SK-N-DZ (cell line): ENCODE data around the gene TMEM51.

Source experiments
- DNase-seq: peaks from one replicate; pipeline ENCODE4 v3.0.0-alpha.2; 2015; ENCODE audit warnings: low spot score

The TMEM51 gene

DNA sequence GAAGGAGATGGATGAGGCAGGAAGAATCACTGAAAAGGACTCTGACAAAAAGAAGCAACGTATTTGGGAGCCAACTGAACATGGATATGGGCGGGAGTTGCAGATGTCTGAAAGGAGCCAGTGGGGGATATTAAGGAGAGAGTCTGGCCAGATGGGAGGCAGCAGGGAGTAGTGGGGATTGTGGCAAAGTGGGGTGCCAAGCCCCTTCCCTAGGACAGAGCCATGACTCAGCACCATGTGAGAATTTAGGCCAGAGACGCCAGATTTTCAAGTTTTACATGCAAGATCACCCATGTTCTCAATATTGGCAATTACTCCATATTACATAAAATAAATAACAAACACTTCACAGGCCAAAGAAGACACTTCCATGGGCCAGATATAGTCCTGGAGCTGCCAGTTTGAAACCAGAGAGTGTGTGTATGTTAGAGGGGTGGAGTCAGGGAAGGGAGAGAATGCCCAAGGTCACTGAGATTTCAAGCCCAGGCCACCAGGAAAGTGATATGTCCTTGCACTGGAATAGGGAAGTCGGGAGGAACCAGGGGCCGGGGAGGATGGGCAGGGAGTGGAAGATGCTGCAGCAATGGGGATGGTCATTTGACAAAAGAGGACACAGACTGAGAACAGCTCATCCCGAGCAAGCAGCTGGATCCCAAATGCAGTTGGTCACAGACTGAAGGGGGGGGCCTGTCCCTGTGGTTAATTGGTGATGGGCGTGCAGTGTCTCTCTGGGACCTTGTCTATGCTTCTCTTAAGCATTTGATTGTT, 23.5 kb downstream of the TMEM51 start:
- no peak for DNase-seq

DNA sequence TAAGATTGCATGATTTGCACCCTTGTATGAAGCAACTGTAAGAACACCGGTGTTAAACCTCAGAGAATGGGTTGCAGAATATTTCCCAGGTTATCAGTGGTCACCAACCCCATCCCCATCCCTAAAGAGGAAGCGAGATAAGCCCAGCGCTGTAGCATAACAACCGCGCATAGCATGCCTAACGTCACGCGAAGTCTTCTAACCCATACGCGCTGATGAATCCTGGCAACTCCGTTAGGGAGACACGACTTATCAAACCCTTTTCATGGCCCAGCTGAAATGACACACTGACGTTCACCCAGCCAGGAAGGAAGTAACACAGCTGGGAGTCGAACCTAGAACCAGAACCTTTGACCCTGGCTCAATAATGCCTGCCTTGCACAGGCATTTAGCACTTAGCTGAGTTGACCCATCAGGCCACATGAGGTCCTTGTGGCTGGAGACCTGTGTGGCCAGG, 24.2 kb downstream of the TMEM51 start:
- no peak for DNase-seq

DNA sequence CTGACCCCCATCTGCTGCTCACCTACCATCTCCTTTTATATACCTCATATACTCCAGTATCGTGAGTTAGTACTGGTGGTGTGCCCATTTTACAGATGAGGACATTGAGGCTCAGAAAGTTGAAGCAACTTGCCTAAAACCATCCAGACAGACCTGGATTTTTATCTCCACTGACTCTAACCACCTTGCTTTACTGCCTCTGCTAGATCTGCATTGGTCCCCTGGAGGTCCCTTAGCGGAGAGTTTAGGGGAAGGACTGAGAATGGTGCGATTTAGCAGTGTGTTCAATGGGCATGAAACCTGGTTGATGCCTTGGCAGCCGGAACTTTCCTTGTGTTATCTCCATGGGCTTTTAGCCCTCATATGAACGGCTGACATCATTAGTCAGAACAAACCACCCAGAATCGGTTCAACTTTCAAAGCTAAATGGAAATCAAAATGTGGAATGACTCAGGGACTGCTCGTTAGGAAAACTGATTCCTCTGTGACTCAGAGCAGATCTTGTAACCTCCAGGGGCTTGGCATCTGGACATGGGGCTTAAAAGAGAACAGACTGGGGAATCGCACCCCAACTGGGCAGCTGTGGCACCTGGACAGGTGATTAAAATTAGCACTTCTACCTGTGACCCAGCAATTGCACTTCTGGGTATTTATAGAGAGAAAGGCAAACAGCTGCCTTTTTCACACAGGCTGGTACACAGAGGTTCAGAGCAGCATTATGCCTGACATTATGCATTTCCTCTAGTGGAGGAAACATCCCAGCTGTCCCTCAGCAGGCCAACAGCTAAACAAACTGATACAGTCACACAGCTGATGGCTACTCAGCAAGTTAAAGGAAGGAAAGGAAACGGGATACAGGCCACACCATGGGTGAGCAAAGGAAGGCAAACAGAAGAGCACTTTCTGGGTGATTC, 25.3 kb downstream of the TMEM51 start:
- DNase-seq: no peak

DNA sequence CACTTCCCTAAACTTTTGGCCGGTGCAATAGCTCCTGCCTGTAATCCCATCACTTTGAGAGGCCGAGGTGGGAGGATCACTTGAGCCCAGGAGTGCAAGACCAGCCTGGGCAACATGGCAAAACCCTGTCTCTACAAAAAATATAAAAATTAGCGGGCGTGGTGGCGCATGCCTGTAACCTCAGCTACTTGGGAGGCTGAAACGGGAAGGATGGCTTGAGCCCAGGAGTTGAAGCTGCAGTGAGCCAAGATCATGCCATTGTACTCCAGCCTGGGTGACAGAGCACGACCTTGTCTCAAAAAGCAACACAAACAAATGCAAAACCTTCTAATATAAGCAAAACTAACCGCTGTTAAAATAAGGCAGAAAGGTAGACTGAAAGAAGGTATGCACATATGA, 25.9 kb downstream of the TMEM51 start:
- DNase-seq: no peak

DNA sequence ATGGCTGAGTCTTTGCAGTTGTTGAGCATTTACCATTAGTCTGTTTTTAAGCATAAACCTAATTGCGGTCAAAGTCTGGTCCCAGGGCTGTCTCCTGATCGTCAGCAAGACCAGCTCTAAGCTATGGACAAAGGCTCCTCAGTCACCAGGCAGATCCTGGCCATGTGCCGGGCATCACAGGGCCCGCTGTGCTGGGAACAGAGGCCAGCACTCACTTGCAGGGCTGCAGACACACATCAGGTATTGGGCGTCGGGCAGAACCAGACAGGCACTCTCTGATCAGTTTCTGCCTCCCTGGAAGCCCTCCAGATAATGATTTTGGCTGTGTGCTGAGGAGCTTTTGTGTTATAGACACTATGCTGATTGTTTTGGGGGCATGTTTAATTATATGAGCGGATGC, 26.6 kb downstream of the TMEM51 start:
- no peak for DNase-seq

DNA sequence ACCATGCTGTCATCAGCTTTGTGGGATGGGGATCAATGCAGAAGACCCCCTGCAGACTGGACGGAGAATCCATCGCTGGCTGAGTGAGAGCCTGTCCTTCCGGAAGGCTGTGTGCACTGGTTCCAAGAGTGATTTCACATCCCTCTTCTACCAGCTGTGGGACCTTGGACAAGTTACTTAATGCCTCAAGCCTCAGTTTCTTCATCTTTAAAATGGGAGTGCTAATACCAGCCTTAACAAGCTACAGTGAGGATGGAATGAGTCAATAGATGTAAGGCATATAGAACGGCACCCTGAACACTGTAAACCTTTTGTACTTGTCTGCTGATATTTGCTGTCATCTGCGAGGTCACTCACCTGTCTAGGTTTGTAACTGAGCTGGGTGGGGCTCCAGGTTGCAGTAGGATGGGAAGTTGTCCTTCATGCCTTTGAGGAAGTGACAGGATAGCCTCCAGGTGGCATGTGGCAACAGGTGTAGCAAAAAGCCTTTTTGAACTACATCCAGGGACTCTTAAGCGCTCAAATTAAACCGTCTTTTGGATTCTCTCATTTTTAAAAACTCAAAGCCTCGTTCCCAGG, 27.5 kb downstream of the TMEM51 start:
- no peak for DNase-seq

DNA sequence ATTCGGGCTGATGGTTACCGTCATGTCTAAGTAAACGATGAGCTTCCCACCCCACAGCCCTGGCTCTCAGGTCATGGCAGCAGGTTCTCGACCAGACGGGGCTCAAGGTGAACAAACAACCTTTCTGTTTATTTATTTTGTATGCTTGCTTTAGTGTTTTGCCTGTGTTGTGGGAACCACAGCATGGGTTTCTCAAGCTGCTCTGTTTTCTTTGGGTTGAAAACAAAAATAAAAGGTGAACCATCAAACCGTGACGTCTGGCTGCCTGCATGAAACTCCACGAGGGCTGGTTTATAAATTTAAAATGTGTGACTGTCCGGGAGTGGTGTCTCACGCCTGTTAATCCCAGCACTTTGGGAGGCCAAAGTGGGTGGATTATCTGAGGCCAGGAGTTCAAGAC, 28.0 kb downstream of the TMEM51 start:
- no peak for DNase-seq

DNA sequence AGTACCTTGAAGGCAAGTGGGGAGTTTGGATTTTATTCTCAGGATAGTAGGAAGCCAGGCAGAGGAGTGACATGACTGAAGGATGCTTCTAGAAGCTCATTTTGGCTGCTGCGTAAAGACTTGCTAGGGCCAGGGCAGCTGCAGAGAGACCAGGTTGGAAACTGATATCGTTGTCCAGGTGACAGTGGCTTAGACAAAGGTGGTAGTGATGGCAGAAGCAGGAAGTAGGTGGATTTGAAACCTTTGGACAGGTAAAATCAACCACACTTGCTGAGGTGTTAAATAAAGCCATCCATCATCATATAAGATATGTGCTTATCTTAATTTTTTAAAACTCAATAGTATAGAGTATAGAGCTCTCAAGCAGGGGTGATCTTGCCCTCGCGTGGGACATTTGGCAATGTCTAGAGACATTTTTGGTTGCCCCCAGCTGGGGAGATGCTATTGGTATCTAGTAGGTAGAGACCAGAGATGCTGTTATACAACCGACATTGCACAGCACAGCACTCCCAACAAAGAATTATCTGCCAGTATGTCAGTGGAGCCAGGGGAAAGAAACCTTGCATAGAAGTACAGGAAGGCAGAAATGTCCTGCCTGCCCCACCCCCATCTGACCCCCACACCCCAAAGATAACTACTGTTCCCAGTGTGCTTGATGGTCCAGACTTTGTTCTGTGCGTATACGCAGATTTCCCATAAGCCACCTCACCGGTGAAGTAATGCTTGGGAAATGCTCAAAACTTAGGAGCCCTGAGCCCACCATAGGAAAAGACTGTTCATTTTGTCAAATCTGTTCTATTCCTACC, 31.1 kb downstream of the TMEM51 start:
- DNase-seq: no peak

DNA sequence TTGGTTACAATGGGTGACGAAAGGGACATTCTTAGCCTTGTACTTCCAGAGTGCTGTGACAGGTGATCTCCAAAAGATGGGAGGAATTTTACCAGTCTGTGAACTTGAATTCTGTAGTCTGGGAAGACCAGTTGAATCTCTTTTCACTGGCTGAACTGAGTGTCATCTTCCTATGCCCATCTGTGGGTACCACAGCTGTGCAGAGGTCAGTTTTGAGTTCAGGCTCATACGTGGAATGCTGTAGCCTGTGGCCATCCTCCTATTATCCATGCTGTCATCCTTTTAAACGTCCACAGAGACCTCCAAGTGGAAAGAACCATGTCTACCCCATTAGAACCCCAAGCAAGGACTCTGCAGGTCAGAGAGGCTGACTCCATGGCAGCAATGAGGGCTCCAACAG, 32.1 kb downstream of the TMEM51 start:
- DNase-seq: no peak

DNA sequence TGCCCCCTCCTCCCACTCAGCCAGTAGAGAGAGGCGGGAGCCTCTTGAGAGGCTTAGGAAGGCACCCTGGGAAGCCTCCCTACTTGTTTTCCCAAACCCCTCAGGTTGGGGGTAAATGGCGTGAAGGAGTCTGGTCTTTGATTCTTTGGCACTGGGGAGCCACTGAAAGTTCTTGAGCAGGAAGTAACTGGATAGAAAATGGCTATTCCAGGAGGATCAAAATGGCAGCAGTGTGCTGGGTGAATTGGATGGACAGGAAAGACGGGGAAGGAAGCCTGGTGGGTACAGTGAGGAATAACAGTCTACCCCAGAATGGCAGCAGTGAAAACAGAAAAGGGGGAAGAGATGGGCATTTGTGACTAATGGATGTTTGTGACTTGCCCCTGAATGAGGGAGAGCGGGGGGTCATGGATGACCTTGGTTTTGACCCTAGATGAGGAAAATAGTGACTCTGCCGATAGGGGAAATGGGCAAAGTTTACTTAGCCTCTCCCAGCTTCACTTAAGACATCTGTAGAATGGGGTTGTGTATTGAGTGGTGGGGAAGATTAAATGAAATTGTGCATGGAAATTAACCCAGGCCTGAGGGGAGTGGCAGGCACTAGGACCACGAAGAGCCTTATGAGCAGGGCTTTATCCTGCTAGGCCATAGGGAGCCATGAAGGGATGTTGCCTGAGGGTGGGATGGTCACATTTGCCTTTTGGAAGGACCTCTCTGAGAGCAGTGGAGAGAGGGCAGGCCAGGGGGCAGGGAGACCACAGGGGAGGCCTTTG, 32.7 kb downstream of the TMEM51 start:
- DNase-seq: no peak

DNA sequence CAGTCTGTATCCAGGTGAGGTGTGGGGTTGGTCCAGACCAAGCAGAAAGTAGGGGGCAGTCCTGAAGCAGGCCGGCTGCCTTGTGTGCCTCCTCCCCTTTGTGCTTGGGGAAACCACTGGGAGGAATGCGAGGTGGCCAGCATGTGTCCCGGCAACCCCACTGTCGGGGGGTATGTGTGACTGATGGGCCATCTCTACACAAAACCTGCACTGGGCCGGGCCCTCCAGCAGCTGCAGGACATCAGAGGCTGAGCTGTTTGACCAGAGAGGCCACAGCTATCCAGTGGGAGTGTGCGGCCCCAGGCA, 33.3 kb downstream of the TMEM51 start:
- no peak for DNase-seq

DNA sequence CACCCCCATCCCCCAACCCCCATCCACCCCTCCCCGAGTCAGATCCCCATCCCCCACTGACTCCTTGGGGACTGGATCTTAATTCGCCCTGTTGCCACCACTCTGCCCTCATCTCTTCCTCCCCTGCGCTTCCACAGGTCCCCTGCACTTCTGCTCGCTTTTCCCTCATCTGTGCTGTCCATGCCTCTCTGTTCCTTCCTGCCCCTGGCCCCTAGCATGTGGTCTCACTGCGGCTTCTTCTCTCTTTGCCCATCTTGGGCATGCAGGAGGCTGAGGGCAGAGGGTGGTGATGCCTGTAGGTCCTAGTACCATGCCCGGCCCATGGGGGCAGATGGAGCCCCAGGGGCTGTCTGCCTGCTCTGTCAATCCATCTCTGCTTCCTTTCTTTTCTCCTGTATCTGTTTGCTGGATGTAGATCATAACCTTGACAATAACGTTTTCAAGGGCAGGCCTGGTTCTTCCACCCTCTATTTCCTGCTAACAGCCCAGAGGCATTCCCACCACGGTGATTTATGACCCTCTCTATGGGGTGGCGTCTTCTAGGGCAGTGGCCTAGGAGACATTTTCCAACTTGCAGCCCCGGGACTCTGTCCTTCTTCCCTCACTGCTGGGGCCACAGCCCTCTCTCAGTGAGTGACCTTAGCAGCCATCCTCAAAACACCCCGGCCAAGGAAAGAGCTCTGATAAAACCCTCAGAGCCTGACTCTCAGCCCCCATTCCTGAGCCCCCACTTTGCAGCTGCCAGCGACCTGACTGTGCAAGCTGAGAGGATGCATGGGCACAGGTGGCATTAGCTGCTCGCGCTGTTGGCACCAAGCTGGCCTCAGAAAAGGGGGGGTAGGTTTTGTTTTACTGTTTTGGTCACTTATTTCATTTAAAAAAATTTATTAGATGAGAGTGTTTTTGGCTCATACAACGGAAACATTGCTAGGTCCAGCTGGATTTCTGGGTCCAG, 33.9 kb downstream of the TMEM51 start:
- DNase-seq: no peak

DNA sequence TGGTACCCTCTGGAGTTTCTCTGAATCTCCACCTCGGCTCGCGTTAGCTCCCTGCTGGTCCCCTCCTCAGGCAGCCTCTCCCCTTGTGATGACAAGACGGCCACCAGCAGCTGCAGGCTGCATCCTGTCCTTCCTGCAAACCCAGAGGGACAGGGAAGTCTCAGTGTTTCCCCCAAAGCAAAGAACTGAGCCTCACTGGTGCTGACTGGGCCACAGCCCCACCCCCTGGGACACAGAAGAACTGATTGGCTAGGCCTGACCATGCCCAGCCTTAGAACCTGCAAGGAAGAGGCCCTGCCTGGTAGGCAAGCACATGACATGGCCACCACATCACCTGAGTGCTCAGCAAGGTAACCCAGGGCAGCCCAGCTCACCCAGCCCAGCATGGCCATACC, 34.6 kb downstream of the TMEM51 start:
- DNase-seq: no peak

DNA sequence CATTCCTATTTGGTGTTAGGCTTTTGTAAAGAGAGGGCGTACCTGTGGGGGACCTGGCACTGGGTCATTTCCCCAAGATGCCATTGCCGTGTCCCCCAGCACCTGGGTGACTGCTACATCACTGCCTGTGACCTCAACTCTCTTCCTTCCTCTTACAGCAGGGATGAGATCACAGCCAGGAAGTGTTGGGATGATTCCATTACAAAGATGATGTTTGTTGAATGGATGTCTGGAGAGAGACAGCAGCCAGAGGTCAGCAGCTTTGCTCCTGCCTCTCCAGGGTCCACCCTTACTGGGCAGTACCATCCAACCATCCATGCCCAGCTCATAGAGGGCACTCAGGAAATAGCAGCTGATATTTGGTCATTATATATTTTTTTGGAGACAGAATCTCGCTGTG, 35.1 kb downstream of the TMEM51 start:
- no peak for DNase-seq

DNA sequence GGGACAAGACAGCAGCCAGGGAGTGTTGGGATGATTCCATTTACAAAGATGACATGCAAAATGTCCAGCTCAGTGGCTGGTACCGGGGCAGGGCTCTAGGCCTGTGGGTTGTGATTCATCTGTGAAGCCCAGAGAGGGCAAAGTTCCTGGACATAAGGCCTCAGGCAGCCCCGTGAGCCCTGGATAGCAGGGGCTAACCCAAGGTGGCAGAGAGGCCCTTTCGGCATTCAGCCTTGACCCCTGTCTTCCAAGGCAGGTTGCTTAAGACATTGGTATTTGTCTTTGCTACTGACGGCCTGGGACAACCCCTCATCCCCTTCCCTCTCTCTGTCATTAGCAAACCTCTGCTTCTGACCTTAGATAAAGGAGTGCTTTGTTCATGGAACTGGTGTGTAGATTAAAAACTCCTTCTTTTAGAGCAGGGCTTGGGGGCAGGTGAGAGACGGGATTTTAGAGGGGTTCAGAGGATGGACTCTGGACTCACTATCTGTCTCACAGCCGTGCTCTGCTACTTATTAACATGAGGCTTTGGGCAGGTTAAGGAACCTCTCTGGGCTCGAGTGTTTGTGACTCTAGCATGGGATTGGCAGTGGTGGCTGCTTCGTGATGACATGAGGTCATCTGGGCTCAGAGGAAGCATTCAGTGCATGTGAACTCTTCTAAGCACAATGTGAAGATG, 36.3 kb downstream of the TMEM51 start:
- DNase-seq: no peak

DNA sequence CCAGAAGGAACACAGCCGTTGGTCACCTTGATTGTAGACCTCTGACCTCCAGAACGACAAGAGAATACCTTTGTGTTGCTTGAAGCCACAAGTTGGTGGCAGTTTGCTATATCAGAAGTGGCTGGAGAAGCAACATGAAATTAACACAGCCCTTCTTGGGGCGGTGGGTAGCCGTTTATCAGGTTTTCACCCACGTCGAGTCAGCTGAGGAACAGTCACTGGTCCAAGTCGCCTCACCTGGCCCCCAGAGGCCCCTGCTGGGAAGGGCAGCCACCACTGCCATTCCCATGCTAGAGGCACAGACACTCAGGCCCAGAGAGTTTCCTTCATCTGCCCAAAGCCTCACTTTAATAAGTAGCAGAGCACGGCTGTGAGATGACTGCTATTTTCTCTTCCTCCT, 37.7 kb downstream of the TMEM51 start:
- DNase-seq: no peak

DNA sequence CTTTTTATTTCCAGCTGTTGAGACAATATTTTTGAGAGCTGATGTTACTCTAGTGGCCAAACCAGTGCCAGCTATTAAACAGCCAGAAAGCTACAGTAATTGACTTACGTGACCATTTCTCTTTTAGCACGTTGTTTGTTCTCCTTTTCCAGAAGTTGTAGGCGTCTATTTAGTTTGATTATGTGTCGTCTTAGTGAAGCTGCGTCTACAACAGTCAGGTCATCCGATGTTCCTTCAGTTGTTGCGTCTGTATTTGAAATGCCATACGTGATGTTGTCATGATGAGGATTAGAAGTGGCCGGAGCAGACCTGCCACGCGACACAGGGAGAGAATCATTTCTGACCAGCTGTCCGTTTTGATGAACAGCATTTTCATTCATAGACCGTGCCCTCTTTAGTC, 38.2 kb downstream of the TMEM51 start:
- DNase-seq: no peak

DNA sequence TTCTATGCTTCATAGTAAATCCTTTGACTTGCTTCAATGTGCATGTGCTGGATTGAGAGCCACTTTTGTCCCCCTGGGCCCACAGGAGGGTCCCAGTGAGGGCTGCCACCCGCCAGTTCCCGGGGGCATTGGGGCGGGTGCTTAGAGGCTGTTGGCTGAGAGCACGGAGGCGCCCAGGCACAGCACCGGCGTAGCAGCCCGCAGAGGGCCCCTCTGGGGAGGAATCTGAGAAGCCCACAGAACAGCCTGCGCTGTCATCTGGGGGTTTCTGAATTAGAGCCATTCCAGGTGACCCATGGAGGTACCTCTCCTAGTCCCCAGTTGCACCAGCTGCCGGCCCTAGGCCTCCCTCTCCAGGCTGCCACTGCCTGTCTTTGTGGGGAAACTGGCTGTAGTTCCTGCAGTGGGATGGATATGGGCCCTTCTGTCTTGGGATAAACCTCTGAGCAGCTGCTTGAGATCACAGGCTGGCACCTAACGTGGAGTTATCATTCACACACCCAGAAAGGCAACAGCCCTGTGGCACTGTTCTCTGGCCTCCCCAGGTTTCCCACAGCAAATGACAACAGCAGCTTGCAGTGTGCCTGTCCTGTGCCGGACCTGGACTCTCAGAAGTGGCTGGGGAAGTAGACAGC, 39.5 kb downstream of the TMEM51 start:
- DNase-seq: no peak
